AG09319 (cell line): ENCODE results near the gene LRP2BP.
"Not testable (repeated sequence)": the region's sequence is repeated elsewhere in the genome, so short reads cannot be mapped to it uniquely, and the experiment has no call there.

Experiments used
- DNase-seq: peaks from one replicate; pipeline ENCODE4 v3.0.0-alpha.2; 2010; ENCODE audit warnings: low read depth; ENCODE audit errors: extremely low read depth
- TF ChIP-seq, protein P1 (sequence below): IDR thresholded peaks from 2 replicates; pipeline ENCODE4 v1.5.1; 2011; ENCODE audit warnings: low read depth, mild to moderate bottlenecking, inconsistent platforms, low read length, moderate library complexity

Gene LRP2BP

DNA sequence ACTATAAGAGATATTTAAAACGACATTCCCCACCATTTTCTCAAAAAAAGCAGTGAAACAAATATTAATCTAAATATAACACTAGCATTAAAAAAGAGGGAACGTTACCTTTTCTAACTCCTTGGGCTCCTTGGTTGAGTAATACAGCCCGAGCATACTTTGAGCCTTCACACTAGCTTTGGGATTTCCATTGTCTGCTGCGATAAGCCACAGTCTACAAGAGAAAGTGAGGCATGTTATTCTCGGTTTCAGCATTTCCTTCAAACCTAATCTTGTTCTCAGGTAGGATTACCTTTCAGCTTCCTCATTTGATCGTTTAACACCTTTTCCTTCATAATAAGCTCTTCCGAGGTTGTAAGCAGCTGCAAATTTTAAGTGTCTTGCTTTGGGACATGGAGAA is 21.7 kb downstream of the LRP2BP start:
- TF ChIP-seq, protein P1, sequence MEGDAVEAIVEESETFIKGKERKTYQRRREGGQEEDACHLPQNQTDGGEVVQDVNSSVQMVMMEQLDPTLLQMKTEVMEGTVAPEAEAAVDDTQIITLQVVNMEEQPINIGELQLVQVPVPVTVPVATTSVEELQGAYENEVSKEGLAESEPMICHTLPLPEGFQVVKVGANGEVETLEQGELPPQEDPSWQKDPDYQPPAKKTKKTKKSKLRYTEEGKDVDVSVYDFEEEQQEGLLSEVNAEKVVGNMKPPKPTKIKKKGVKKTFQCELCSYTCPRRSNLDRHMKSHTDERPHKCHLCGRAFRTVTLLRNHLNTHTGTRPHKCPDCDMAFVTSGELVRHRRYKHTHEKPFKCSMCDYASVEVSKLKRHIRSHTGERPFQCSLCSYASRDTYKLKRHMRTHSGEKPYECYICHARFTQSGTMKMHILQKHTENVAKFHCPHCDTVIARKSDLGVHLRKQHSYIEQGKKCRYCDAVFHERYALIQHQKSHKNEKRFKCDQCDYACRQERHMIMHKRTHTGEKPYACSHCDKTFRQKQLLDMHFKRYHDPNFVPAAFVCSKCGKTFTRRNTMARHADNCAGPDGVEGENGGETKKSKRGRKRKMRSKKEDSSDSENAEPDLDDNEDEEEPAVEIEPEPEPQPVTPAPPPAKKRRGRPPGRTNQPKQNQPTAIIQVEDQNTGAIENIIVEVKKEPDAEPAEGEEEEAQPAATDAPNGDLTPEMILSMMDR: no peak
- no peak for DNase-seq

DNA sequence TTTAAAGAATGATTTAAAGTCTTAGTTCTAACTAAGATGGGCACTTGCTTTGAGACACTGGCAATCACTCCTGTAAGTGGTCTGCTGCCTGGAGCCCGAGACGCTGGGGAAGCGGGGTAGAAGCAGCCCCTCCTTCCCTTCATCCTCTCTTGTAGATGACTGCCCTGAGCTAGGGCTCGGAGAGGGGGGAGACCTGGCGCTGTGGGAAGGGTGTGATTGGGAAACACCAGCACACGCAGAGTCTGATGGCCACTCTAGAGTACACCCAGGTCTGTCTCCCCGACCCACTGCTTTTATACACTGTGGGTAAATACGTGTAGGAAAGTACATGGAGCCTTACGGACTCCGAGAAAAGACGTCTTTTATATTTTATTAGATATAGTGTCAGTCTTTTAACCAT is 24.0 kb downstream of the LRP2BP start:
- no peak for DNase-seq
- TF ChIP-seq, protein P1: no peak

GRCh38 chr4:185370268-185370949 is 25.3 kb downstream of the LRP2BP start:
- TF ChIP-seq, protein P1: no peak
- DNase-seq: no peak

DNA sequence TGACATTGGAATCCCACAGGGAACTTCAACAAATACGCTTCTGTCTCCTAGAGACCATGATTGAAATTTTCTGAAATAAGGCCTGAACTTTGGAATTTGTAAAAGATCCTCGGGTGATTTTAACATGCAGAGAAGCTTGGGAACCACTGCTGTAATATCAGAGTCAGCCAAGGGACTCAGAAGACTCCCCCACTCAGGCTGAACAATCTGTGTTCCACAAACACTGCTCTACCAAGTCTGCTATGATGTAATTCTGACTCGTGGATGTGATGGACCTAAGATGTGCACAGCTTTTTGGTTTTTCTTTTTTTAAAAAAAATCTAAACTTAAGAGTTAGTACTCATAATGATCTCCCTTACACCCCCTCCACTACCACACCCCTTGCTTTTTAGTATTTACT is 26.0 kb downstream of the LRP2BP start:
- TF ChIP-seq, protein P1: no peak
- no peak for DNase-seq

DNA sequence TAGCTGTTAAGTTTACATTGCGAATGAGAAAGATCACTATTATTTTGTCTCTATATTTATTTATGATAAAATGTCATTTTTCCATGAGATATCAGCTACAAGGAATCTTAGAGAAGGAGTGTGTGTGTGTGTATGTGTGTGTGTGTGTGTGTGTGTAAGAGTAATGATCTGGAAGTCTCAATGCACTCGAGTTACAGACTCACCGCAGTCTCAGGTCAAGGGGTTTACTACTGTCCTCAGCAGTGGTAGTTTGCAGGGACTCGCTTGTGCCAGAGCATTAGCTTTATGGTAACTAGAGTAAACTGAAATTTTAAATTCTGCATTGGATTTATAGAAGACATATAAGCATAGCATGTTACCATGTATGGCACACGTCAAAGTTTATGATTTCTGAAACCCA is 30.8 kb downstream of the LRP2BP start:
- TF ChIP-seq, protein P1: no peak

GRCh38 chr4:185363251-185363650 is 32.5 kb downstream of the LRP2BP start:
- TF ChIP-seq, protein P1: no peak
- no peak for DNase-seq

More for the DNA sequence above, 30.8 kb downstream of the LRP2BP start:
- no peak for DNase-seq

DNA sequence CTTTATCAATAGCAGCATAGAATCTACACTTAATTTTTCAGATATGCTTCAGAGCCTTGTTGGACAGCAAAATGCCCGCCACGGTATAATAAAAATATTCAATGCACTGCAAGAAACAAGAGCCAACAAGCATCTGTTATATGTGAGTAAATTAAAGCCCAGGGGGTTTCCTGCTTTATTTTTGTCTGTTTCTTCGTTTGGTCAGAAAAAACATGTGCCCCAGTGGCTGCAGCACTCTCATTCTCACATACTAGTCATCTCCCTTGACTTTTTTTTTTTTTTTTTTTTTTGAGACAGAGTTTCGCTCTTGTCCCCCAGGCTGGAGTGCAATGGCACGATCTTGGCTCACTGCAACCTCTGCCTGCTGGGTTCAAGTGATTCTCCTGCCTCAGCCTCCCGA is 33.2 kb downstream of the LRP2BP start:
- not testable (repeated sequence) for DNase-seq

- no peak for DNase-seq
- TF ChIP-seq, protein P1: no peak
Measured at GRCh38 chr4:185361872-185362271, 33.9 kb downstream of the LRP2BP start.
